Smooth muscle cell (in vitro differentiated cells): ENCODE data around the gene FNDC1. TPM values are rescaled to one million over a fixed set of nuclear protein-coding genes. Genes with fewer than 3 reads are reported as not detected.

ENCODE experiments used
- DNase-seq: peaks from one replicate; lab custom pipeline; 2025; ENCODE audit not compliant: unreplicated experiment; lab: John Stamatoyannopoulos, UW
- H2AFZ ChIP-seq: fragments of 200-600 bp; sonication (generic); 2 replicates; pipeline ENCODE4 v1.6.0; 2016; ENCODE audit warnings: antibody characterized with exemption, low read depth, mild to moderate bottlenecking
- H3F3A ChIP-seq: fragments of 200-600 bp; sonication (generic); 2 replicates; pipeline ENCODE4 v1.6.0; 2017; ENCODE audit warnings: antibody characterized with exemption, low read depth
- H3K27ac ChIP-seq: fragments of 200-600 bp; sonication (generic); 2 replicates; pipeline ENCODE4 v1.5.1; 2016; ENCODE audit warnings: low read depth, mild to moderate bottlenecking
- H3K27me3 ChIP-seq: fragments of 200-600 bp; sonication (generic); 2 replicates; pipeline ENCODE4 v1.6.1; 2016; ENCODE audit warnings: low read depth, mild to moderate bottlenecking
- H3K36me3 ChIP-seq: fragments of 200-600 bp; sonication (generic); 2 replicates; pipeline ENCODE4 v1.5.1; 2016; ENCODE audit warnings: low read depth
- H3K4me1 ChIP-seq: fragments of 200-600 bp; sonication (generic); 2 replicates; pipeline ENCODE4 v1.5.1; 2016; ENCODE audit warnings: low read depth
- H3K4me2 ChIP-seq: fragments of 200-600 bp; sonication (generic); 2 replicates; pipeline ENCODE4 v1.6.0; 2016; ENCODE audit warnings: mild to moderate bottlenecking
- H3K4me3 ChIP-seq: fragments of 200-600 bp; sonication (generic); 2 replicates; pipeline ENCODE4 v1.5.1; 2016; ENCODE audit warnings: mild to moderate bottlenecking
- H3K79me2 ChIP-seq: fragments of 200-600 bp; sonication (generic); 2 replicates; pipeline ENCODE4 v1.6.0; 2016; ENCODE audit warnings: low read depth, mild to moderate bottlenecking
- H3K9ac ChIP-seq: fragments of 200-600 bp; sonication (generic); 2 replicates; pipeline ENCODE4 v1.6.0; 2016; ENCODE audit warnings: low read depth
- H3K9me3 ChIP-seq: fragments of 200-600 bp; sonication (generic); replicated peaks from 2 replicates; pipeline ENCODE4 v1.5.1; 2016; ENCODE audit warnings: low read depth
- H4K20me1 ChIP-seq: fragments of 200-600 bp; sonication (generic); 2 replicates; pipeline ENCODE4 v1.6.0; 2016; ENCODE audit warnings: low read depth
- whole genome bisulfite sequencing: methylation state at CpG from one replicate; pipeline ENCODE4 v1.1.7; 2016; ENCODE audit warnings: low lambda C conversion rate; 5-methylcytosine and 5-hydroxymethylcytosine counted together
- polyA plus RNA-seq: library from polyadenylated mRNA; unstranded; fragments of >200 nt; fragmentation: Nextera tagmentation; extraction: Ambion mirVana; gene quantifications from 2 replicates; pipeline ENCODE4 v1.2.1, GENCODE V29; 2016
- total RNA-seq: library from RNA; depleted of rRNA; stranded (reverse); fragments of >200 nt; gene quantifications from 2 replicates; pipeline ENCODE4 v1.2.3, GENCODE V29; 2014
- TF ChIP-seq, protein P1 (sequence below): fragments of 200-600 bp; sonication (generic); IDR thresholded peaks from 2 replicates; pipeline ENCODE4 v1.5.1; 2017; ENCODE audit warnings: borderline replicate concordance, mild to moderate bottlenecking, antibody characterized with exemption; ENCODE audit not compliant: insufficient read depth, poor library complexity, severe bottlenecking

The FNDC1 gene
- total and polyA plus RNA-seq, 2 experiments from 2014 or later: 0.39 TPM; not detected in 1

DNA sequence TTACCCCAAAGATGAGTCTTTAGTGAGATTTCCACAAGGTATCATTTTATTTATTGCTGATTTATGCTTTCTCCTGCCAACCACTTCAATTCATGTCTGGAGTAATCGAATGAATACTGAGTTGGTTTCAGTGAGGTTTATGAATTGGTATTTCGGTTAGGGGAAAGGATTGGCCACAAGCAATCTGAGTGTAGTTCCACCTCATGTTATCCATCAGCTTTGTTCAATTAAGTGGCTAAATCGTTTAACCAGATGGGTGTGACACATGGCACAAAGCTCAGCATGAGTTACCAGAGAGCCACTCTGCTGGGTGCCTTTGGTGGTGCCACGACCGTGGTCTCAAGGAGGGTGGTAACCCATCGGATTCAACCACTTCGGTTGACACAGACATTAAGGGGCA, 148.2 kb downstream of the FNDC1 start:
- Histone ChIP-seq H3K4me1 (no peaks in the 10 kb centered on the region), H3K9me3 (no peaks in the 10 kb centered on the region), H3F3A (no peaks in the 10 kb centered on the region), H2AFZ (no peak overlapping the region), H3K27ac (no peak overlapping the region), H3K36me3 (no peaks in the 10 kb centered on the region), H3K9ac (no peak overlapping the region), H3K27me3 (peaks cover 8% of the 10 kb centered on the region), H3K79me2 (no peaks in the 10 kb centered on the region), H3K4me2 (no peak overlapping the region), H3K4me3 (no peak overlapping the region), H4K20me1 (no peaks in the 10 kb centered on the region)
- DNase-seq: no peak
- 84% methylated on average over 7 of the region's 7 CpGs for WGBS
- TF ChIP-seq, protein P1, sequence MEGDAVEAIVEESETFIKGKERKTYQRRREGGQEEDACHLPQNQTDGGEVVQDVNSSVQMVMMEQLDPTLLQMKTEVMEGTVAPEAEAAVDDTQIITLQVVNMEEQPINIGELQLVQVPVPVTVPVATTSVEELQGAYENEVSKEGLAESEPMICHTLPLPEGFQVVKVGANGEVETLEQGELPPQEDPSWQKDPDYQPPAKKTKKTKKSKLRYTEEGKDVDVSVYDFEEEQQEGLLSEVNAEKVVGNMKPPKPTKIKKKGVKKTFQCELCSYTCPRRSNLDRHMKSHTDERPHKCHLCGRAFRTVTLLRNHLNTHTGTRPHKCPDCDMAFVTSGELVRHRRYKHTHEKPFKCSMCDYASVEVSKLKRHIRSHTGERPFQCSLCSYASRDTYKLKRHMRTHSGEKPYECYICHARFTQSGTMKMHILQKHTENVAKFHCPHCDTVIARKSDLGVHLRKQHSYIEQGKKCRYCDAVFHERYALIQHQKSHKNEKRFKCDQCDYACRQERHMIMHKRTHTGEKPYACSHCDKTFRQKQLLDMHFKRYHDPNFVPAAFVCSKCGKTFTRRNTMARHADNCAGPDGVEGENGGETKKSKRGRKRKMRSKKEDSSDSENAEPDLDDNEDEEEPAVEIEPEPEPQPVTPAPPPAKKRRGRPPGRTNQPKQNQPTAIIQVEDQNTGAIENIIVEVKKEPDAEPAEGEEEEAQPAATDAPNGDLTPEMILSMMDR: no peak

DNA sequence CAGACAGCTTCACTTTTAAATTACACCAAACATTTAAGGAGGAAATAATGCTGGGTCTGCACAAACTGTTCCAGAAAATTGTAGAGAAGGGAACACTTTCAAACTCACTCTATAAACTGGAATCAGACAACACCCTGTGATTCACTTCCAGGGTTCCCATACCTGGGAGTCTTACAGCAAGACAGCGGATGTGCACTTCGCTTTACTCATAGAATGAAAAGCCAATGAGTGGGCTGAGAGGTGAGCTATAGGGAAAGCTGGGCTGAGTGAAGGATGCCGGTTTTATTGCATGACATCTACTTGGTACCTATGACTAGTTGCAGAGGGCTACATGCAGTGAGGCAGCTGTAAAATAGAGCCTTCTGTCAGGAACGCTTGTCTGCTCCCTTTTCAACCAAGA, 152.1 kb downstream of the FNDC1 start:
- Histone ChIP-seq H2AFZ (no peak overlapping the region), H3F3A (no peaks in the 10 kb centered on the region), H3K9ac (no peak overlapping the region), H3K79me2 (no peaks in the 10 kb centered on the region), H3K9me3 (no peaks in the 10 kb centered on the region), H3K27me3 (peaks cover 8% of the 10 kb centered on the region), H3K36me3 (no peaks in the 10 kb centered on the region), H3K4me2 (no peak overlapping the region), H4K20me1 (no peaks in the 10 kb centered on the region), H3K4me1 (no peaks in the 10 kb centered on the region), H3K27ac (no peak overlapping the region), H3K4me3 (no peak overlapping the region)
- no peak for DNase-seq
- WGBS: 91% methylated on average over 4 of the region's 4 CpGs
- TF ChIP-seq, protein P1: no peak

Other genes starting within 250 kb of the FNDC1 start
- 6.8 and 7.5 TPM in 2 replicates for gene RSPH3, start 169.2 kb upstream of the FNDC1 start, total RNA-seq
- gene RSPH3, start 169.2 kb upstream of the FNDC1 start, polyA plus RNA-seq: 7.1 and 7.7 TPM in 2 replicates
- gene TAGAP, start 124.4 kb upstream of the FNDC1 start, total RNA-seq: not detected in 2 replicates
- gene TAGAP, start 124.4 kb upstream of the FNDC1 start, polyA plus RNA-seq: not detected in 2 replicates